ENCODE measurements around the gene ELFN2.

Gene ELFN2

DNA sequence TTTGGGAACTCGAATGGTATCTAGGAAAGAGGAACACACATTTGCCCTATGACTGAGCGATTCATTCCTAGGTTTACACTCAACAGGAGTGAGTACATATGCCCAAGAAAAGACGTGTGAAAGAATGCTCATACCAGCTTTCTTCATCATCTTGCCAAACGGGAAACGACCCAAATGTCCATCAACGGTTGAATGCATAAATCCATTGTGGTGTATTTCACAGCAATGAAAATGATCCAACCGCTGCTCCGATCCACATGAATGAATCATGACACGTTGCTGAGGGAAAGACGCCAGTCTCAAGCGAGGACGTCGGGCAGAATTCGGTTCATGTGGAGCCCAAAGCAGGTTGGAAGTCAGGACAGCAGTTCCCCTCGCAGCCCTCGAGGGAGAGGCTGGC, 73.4 kb downstream of the ELFN2 start:
- no peak for DNase-seq

DNA sequence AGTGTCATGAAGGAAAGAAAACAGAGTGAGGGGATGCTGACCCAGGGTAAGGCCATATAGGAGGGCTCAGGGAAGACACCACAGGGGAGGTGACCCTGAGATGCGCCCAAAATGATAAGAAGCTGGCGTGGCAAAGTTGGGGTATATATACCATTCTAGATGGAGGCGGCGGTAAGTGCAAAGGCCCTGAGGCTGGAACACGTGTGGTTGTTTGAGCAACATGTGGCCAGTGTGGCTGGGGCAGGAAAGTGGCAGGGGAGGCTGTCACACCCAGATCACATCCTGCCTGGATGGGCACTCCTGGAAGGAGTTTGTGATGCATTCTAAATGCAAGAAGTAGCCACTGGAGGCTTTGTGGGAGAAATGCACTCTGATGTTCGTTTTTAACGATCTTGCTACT, 74.8 kb downstream of the ELFN2 start:
- no peak for DNase-seq

DNA sequence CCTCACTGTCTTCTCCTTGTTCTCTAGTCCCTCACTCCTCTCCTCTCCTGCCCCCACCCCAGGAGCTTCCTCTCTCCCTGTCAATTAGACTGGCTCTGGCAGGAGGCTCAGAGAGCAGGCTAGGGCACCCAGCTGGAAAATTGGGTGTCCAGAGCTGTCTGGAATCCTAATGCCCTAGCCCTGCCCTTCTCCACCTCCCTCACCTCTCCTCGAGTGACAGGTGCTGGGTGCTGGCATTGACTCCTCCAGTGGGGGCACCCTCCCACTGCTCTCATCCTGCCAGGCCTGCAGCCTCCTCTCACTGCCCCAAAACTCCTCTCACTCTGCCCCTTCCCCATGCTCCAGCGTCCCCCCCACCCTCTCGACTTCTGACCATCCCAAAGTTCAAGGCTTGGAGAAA, 76.0 kb downstream of the ELFN2 start:
- no peak for DNase-seq

DNA sequence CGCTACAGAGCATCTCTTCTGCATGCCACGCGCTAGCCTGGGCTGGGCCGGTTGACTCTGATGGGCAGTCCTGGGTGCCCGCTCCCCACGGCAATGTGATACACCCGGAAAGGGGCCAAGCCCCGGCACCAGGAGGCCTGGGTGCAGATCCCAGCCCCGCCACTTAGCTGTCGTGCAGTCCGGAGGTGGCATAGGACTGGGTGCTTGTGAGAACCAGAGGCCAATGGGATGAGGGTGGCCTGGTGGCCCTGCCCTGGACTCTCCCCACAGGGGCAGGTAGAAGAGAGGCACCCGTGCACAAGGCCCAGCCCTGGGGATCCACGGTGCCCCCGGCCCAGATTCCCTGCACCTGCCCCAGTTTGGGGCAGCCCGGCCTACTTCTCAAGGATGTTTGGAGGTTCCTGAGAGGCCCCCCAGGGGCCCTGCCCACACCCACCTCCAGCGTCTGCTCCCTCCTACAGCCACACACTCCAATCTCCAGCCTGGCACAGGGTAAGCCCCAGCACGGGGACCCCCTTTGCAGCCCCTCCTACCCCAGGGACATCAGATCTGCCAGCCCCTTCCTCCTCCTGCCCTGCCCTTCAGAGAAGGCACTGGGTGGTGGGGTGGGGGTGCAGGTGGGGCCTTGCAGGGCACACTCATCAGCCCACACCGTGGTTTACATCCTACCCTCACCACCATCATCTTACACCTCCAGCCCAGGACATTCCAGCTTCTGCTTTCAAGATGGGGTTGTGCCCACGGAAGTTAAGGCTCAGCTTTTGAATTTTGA, 78.0 kb downstream of the ELFN2 start:
- no peak for DNase-seq

DNA sequence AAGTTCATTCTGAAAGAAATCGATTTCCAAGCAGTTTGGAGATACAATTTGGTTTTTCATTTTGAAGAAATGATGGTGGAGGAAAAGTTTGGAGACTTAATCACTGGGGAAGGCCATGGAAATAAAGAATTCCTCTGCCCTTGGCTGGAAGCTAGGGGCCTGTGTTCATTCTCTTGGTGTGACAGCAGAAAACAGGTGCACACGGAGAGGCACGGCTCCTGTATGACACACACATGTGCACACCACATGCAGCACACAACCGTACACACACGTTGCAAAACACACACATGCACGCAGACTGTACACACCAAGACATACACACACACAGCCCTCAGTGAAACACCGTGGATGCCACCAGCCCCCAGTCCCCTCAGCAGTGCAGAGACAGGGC, 80.8 kb downstream of the ELFN2 start:
- DNase-seq: no peak

DNA sequence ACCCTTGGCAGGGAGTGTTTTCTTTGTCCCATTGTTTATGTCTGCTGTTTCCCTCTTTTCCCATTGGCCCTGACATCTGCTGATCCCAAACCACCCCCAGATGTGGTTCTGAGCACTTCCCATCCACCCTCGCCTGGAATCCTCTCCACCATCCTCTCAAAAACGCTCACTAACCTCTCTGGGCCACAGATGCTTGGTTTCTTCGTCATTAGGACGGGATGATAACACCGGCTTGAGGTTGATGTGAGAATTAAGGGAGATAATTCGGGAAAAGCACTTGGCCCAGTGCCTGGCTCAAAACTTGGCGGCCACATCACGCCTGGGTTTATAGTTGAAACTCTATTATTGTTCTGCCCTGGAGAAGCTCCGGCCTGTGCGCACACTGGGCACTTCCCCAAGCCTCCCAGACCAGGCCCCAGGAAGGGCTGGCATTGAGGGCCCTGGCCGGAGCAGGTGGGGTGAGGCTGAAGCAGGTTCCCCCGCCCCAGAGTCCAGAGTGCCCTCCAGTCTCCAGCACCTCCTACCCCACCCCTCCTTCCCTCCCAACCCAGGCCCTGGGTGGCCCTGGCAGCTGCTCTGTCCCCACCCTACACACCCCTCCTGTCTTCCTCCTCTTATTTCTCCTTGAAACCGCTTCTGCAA, 81.3 kb downstream of the ELFN2 start:
- DNase-seq: no peak

DNA sequence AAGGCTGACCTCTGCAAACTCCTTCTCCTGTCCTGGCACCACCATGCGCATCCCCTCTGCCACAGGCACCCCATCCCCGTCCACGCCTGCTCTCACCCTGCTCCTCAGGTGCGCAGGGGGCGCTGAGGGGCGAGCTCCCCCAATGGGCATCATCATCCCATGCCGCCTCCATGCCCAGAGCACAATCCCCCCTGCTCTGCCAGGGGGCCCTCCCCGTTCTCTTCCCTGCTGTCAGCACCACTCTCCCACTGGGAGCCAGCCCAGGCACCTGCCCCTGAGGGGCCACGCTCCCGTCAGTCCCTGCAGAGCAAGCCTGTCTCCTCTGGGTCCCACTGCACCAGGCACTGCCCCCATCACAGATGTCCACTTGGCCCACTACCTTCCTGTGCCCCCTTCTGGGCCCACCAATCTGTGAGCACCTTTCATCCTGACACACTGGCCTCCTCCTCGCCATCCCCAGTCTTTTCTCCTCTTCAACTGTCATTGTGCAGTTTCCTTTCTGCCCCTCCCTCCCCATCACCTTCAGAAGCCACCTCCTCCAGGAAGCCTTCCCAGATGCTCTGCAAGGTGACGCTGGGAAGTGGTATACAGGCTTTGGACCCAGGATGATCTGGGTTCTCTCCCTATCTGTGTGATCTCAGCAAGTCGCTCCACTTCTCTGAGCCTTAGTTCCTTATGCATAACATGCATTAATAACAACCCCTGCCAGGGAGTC, 82.4 kb downstream of the ELFN2 start:
- no peak for DNase-seq

DNA sequence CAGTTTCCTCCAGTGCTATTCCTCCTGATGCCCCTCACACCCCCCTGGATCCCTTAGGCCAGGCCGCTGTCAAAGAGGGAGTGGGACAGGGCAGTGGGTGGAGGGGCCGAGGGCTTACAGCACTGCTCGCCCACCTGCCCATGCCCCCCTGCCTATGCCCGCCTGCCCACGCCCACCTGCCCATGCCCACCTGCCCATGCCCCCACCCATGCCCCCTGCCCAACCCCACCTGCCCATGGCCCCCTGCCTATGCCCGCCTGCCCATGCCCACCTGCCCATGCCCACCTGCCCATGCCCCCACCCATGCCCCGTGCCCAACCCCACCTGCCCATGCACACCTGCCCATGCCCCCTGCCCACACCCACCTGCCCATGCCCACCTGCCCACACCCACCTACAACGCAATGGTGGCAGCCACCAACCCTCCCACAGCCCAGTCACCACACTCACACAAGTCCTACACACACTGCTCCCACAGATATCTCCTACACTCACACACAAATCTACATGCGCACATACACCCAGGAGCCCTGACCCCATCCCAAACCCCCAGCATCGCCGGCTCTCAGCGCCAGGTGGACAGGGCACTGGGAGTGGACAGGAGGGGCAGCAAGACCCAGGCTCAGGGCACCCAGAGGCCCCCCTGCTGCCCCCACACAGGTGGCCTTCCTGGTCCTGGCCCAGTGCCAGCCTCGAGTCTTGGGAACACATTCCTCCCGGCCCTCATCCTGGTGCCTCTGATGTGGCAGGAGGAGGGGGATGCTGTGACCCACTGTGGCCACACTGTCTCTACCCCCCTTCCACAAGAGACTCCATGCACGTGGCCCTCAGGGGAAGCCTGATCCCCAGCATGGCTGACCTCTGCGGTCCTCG, 83.2 kb downstream of the ELFN2 start:
- no peak for DNase-seq

DNA sequence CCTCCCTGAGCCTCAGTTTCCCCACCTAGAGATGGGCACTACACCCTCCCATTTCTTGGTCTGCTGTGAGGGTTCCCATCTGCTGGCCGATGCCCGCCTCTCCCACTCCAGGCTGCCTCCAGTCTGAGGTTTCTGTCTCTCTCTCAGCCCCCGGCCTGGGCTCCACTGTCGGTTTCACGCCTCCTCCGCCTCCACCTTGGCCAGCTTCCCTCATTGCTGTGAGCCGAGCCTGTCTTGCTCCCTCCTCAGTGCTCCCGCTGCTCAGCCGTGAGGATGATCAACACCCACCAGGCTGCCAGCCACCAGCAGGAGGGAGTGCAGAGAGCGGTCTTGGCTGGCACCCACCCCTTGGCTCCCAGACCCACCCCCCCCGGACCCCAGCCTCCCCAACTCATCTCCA, 83.9 kb downstream of the ELFN2 start:
- no peak for DNase-seq

DNA sequence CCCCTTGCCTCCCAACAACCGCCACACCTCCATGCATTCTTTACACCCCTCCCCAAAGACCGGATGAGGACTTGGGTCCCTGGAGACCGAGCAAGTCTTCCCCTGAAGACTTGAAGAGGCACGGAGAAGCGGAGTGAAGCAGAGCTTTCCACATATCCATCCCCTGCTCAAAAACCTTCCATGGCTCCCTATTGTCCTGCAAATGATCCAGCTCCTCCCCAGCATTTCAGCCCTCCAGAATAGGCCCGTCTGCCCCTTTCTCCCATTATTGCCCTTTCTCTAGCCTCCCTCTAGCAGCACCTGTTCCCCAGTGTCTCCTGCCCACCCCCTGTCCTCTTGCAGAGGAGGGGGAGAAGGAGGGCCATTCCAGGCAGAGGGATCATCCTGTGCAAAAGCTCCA, 85.2 kb downstream of the ELFN2 start:
- no peak for DNase-seq

DNA sequence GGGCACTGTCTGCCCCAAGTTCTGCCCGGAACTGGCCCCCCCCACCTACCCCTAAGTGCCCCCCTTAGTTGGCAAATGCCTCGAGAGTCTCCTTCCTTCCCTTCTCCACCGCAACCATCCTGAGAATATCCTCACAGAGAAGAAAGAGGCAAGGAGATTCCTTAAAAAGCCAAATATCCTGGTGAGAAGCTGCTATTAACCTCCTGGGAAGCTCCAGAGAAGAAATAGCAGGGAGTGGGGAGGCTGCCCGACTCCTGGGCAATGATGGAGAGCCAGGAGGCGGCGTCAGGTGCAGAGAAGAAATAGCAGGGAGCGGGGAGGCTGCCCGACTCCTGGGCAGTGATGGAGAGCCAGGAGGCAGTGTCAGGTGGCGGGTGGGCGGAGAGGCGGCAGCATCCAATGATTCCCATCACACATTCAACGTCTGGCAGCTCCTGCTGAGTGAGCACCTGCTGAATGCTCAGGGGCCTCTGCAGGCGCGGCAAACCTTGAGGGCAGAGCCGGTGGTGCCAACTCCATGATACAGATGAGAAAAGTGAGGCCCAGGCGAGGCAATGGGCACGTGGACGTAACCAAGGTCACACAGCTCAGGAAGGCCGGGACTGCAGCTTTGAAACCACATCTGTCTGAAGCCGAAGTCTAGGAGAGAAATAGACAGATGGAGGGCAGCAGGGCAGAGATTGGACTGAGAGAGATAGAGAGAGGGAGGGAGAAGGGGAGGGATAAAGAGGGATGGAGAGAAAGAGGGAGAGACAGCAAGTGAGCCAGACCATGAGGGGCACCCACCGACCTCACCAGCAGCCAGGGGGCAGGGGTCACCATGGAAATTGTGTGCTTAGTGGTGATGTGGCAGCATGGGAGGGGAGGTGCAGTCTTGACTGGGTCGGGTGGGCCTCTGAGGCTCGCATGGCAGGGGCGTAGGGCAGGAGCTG, 86.7 kb downstream of the ELFN2 start:
- no peak for DNase-seq

DNA sequence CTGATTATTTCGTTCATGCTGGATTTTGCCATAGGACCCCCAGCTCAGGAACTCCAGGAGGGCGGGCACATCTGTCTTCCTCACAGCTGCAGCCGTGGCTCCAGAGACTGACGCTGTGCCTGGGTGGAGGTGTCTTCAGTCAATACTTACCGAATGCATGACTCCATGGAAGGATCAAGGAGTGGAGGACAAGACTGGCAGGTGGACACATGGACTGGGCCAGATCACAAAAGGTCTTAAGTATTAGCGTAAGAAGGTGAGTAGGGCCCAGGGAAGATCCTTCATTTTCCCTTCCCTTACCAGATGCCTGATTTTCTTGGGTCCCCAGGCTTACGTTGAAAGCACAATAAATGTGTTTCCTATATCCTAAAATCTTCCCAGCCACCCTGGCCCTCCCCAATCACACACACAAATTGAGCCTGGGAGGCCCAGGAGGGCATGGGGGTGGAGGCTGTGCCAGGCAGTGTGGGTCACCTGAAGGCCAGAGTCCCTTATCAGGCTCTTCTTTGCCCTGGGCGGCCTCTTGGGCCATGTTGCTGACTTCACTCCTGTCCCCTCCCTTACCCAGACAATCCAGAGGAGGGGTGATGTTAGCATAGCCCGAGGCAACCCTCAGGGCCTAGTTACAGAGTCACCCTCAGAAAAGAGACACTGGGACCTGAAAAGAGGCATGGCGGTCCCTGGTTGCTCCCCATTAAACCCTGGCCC, 88.6 kb downstream of the ELFN2 start:
- no peak for DNase-seq

DNA sequence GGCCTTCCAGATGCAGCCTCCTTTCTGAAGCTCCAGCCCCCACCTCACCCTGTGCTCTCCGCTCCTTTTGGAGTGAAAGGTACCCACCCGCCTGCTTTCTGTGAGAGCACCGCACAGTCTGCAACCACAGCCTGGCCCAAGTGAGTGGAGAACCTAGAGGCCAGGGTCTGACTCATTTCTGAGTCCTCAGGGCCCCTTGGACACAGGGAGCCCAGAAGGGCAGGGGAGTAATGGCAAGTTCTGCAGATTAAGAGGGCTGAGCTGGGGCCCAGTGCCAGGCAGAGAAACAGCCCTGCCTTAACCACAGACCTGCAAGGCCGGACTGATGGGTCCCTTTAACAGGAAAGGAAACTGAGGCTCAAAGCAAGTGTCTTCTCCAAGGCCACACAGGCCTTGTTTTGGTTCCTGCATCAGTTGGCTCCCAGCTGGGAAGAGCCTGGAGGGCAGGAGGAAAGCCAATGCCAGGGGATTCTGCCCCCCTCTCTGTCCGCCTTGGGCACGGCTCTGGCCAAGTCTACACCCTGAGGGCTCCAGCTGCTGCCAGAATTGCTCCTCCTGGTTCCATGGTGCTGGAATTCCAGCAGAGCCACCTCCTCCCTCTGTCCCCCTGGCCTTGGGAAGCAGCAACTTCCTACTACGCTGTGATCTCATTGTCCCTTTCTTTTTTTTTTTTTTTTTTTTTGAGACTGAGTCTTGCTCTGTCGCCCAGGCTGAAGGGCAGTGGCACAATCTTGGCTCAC, 89.9 kb downstream of the ELFN2 start:
- no peak for DNase-seq

DNA sequence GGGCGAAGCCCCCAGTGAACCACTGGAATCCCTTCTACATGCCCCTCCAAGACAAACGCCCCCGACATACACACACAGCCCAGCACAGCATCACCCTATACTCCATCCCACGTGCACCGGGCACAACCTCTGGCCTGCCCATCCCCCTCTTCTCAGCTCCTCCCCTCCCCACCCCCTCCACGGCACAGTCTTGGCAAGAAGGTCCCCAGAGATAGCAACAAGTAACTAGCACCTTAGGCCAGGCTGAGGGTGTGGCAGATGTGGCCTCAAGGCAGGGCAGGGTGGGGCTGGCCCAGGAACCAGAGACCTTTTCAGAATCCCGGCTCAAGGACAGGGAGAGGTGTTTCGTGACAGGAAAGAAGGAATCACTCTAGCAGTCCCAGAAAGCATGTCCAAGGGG, 90.7 kb downstream of the ELFN2 start:
- no peak for DNase-seq

DNA sequence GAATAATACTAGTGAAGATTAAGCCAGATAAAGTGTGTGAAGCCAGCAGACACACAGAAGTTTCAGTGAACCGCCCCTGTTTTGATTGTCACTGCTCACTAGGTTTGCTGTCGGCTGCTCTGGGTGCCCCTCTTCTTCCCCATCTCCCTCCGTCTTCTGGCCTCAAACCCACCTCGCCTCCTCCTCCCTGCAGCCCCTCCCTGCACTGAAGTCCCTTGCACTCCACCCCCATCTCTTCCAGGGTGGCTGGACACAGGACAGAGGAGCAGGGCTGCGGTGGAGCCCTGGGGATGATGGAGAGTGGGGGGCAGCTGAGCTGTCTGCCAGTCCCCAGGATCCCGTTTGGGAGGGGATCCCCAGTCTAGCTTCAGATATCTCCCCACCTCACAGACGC, 91.5 kb downstream of the ELFN2 start:
- no peak for DNase-seq

DNA sequence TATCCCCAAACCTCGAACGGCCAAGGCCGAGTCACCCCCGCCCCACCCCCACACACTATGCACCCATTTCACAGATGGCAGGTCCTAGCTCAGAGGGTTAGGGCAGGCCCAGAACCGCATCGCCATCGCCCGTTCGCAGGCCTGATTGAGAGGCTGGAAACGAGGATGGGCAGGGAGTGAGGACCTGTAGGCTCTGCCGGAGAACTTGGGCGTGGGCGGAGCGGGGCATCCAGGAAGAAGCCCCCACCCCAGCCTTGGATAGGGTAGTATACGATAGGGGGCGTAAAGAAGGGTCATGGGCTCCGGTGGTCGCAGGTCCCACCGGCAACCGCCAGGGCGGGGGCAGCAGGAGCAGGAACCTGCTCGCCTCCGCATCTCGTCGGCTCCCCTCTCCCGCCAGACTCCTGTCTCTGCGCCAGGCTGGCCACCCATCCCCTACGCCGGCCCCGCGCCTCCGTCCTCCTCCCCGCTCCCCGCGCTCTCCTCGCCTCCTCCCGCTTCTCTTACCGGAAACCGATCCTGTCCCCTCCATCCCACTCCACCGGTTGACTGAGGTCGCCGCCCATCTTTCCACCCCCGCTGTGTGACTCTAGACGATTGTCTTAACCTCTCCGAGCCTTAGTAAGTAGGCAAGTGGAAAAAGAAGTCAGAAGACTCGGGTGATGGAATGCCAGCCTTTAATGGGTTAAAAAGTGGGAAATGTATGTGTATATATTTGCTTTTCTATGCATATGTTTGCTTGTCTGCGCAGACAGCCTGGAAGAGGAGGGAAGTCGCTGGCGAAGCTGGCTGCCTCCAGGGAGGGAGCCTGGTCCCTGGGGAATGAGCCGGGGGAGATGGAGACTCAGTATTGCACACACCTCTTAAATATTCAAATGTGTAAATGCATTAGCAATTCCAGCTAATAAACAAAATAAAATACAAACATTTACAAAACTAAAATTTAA, 92.1 kb downstream of the ELFN2 start:
- no peak for DNase-seq

DNA sequence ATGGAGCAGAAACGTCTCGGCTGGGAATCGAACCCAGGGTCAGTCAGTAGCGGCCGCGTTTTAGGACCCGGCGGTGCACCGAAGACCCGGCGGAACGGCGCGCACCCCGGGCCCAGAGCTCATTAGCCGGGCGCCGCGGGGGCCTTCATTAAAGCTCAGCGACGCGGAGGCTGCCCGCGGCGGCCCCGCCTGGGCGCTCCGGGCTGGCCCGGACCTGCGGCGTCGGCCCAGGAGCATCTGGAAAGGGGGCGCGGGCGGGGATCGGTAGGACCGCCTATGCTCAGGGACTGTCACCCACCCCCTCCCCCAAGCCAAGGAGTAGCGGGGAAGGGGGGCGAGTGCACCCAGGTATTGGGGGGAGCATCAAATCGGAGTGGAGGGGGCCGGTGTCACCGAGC, 92.8 kb downstream of the ELFN2 start:
- DNase-seq: no peak

DNA sequence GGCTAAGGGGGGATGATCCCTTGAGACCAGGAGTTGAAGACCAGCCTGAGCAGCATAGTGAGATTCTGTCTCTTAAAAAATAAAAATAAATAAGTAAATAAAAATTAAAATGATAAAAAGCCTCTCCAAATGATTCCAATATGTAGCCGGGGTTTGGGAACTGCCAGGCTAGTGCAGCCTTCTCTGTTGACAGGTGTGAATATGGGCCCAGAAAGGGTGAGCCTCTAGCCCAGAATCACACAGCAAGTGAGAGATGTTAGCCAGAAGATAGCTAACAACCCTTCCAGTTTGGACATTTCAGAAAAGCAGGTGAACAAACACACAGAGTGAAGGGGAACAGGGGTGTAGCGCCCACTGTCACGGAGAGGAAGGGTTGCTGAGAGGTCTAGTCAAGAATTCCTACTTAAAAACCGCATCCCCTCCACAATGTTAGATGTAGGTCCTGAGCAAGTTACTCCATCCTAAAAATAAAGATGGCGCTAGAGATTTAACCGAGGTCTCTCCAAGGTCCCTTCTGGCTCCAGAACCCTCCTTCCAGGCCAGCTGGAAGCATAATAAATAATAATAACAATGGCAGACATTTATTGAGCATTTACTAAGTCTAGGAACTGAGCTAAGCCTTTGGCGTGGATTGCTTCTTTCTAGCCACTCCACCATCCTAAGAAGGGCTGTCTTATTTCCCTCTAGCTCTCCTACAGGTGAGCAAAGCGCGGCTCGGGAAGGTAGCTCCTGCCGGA, 93.4 kb downstream of the ELFN2 start:
- DNase-seq: no peak
